ENCODE data around the gene CPXCR1.
"Not testable (repeated sequence)": the region's sequence is repeated elsewhere in the genome, so short reads cannot be mapped to it uniquely, and the experiment has no call there.

The CPXCR1 gene

DNA sequence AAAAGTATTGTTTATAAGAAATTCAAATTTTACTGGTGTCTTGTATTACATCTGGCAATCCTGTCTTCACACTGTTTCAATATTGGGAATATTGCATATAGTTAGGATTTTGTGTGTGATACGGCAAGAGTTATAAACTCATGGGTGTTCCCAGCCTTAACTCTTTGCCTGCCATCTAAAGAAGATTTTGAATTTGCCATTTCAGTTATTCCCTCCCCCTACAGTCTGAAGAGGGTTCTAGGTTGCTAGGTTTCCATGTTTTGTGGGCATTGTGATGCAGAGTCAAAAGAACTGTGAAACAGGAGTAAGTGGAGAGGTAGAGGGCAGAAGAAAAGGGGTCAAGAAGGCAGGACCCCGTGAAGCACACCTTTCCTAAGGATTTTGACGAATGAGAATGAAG is at the start of gene CPXCR1:
Gene CPXCR1 (plus strand): TSS at position 301 of the 400 bp plus-strand sequence. CDS start 6,190 bp downstream, outside the sequence.
- DNase-seq (ENCODE audit: low read depth in 2 of 2, low spot score in 1 of 2), result no peak

DNA sequence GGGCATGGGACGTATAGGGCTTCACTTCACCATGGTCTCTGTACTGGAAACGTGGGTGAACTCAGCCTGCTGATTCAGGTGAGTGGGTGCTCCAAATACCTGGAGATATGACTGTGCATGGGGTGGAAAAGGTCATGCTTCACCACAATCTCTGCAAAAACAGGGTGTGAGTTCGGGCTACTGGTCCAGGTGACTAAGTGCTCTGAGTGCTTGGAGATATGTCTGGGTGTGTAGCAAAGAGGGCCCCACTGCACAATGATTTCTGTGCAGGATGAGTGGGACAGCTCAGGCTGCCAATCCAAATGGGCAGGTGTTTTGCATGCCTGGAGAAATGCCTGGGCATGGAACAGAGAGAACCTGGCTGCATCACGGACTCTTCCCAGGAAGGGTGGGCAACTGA is 11.2 kb upstream of the CPXCR1 start:
- no peak for DNase-seq (ENCODE audit: low read depth in 2 of 2, low spot score in 1 of 2)

- not testable (repeated sequence) for DNase-seq (ENCODE audit: low read depth in 2 of 2, low spot score in 1 of 2)
Measured at GRCh38 chrX:88746215-88746614, 810 bp upstream of the CPXCR1 start.

DNA sequence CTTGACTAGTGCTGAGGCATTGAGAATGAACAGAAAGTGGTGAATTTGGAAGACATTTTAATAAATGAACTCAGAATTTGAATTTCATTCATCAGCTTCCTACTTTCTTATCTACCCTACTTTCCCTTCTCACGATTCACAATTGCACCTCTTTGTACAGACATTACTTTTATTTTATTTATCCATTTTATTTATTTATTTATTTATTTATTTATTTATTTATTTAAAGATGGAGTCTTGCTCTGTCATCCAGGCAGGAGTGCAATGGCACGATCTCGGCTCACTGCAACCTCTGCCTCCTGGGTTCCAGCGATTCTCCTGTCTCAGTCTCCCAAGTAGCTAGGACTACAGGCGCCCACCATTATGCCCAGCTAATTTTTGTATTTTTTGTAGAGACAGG is 5.3 kb downstream of the CPXCR1 start:
- DNase-seq (ENCODE audit: low read depth in 2 of 2, low spot score in 1 of 2), result not testable (repeated sequence)

- DNase-seq (ENCODE audit: low read depth in 2 of 2, low spot score in 1 of 2), result no peak
Measured at GRCh38 chrX:88789825-88790224, 42.8 kb downstream of the CPXCR1 start.
